ENCODE data around the gene KLHL18. TPM values are rescaled to one million over a fixed set of nuclear protein-coding genes. Genes with fewer than 3 reads are reported as not detected.
"Not testable (repeated sequence)": the region's sequence is repeated elsewhere in the genome, so short reads cannot be mapped to it uniquely, and the experiment has no call there.

KLHL18 gene
- total RNA-seq, 1 donor from 2014 or later, result 20.3 TPM

DNA sequence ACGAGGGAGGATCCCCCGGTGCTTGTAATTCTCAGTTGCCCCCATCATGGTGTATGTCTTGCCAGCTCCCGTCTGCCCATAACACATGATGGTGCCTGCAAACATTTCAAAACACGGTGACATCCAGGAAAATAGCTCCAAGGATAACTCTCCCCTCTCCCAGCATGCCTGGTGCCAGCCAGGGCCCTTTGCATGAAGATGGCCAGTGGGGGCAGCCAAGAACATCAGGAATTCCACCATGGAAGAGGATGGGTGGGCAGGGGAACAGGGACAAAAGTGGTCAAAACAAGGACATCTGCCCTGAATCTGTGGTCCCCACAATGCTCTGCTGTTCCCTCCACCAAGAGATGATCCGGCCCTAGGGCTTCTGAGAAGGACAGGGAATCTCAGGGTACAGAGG is 9.2 kb upstream of the KLHL18 start:
- no peak for DNase-seq (ENCODE audit: low read depth in 2 of 2)

DNA sequence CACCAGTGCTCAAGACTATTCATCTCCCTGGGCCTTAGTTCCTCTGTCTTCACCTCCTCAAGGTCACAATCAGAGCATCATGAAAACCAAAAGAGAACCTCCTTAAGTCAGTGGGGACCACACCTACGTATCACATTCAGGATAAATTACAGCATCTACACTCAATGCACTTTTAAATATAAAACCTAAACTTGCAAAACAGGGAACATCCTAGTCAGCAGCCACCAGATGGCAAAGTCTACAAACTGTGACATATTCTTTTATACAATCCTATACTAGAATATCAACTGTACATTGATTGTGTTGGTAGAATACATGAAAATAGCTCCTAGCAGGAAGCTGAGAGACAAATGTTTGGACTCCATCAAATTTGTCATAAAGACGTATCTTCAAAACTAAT is 8.1 kb upstream of the KLHL18 start:
- no peak for DNase-seq (ENCODE audit: low read depth in 2 of 2)

DNA sequence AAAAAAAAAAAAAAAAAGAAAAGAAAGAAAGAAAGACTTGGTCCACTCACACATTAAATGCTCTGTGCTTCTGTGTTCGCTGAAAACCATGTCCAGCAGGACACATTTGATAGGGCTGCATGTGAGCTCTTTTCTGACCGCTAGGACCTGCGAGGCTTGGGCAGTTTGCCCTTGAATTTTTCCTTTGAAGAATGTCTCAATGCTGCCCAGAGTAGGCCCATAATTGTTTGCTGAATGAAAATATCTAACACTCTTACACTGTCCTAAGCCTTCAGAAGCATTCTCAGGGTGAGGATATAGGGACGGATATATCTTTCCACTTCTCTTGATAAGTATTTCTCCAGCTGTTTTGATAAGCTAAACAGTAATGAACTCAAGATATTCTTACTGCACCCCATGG is 6.2 kb upstream of the KLHL18 start:
- no peak for DNase-seq (ENCODE audit: low read depth in 2 of 2)

DNA sequence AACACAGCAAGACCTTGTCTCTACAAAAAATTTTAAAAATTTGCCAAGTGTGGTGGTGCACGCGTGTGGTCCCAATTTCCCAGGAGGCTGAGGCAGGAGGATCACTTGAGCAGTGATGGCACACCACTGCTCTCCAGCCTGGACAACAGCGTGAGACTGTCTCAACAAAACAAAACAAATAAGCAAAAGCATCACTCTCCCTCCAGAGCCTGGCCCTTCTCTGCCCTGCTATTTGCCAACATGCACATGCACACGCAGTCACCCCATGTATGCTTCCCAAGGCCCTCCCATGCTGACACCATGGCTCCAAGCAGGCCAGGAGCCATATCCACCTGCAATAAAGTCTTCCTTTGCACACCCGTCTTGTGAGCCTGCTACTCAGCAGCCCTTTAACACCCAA is 2.2 kb upstream of the KLHL18 start:
- DNase-seq (ENCODE audit: low read depth in 2 of 2), result no peak

DNA sequence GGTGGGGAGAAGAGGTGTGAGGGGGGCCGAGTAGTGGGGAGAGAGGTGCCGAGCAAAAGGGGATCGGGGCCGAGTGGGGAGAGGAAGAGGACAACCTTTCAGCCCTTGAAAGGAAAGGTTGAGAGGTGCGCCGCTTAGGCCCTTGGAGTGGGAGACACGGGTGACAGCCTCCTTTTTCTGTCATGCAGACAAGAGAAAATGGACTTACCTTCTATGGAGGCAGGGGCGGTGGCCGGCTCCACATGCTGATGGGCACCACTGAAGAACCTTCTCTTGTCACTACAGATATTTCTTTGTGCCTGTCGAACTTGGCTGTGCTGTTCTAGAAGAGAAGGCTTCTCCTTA is 421 bp downstream of the KLHL18 start:
- no peak for DNase-seq (ENCODE audit: low read depth in 2 of 2)

DNA sequence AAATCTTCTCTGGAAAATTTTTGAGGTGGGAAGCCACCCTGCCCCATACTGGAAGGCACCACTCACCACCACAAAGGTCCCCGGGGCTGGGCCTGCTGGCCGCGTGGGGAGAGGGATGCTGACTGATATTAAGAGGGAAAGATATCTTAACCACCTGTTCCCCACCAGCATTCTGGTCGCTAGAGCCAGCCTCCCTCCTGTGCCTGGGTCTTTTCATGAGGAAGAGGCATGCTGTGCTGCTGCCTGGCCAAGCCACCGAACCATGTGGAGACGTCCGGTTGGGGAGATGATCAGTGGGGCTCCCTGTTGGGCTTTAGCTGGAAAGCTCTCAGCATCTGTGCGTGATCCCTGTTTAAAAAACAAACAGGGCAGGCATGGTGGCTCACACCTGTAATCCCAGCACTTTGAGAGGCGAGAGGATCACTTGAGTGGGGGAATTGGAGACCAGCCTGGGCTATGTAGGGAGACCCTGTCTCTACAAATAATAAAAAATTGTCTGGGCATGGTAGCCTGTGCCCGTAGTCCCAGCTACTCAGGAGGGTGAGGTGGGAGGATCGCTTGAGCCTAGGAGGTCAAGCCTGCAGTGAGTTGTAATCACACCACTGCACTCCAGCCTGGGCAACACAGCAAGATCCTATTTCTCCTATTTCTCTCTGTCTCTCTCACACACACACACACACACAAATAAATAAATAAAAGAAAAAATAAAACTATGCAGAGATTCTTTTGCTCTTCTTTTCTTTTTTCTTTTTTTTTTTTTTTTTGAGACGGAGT is 1.0 kb downstream of the KLHL18 start:
- DNase-seq (ENCODE audit: low read depth in 2 of 2), result peak in 1 of 2 donors; percentile 21

DNA sequence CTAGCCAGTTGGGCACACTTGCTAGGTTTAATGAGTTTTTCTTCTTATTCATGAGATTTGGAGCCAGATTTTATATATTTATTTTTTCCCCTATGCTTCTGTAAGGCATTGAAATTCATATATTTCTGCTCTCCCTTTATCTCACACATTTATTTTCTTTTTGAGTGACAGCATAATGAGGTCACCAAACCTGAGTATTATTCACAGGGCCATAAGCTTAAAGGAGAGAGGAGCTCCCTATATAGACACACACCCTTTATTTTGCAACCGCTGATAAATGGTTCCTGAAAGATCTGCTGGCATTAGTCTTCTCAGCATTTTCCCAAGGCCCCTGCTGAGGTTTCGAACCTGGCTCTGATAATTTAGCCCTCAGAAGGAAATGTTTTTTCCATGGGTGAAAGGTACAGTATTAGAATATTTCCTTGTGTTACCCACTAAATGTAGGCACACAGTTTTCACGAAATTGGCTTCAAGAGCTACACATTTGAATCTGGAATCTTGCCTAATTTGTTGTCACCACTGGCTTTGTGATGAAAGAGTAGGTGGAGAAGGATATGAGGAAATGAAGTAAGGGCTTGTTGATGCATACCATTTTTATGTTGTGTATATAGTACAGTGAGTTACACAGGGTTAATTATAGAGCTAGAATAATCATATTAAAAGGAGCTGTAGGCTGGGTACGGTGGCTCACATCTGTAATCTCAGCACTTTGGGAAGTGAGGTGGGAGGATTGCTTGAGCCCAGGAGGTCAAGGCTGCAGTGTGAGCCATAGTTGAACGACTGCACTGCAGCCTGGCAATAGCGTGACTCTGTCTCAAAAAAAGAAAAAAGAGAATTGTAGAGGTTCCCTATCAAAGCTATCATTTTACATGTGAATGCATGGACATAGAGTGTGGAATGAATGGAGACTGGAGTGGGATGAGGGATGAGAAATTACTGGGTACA is 6.5 kb downstream of the KLHL18 start:
- no peak for DNase-seq (ENCODE audit: low read depth in 2 of 2)

DNA sequence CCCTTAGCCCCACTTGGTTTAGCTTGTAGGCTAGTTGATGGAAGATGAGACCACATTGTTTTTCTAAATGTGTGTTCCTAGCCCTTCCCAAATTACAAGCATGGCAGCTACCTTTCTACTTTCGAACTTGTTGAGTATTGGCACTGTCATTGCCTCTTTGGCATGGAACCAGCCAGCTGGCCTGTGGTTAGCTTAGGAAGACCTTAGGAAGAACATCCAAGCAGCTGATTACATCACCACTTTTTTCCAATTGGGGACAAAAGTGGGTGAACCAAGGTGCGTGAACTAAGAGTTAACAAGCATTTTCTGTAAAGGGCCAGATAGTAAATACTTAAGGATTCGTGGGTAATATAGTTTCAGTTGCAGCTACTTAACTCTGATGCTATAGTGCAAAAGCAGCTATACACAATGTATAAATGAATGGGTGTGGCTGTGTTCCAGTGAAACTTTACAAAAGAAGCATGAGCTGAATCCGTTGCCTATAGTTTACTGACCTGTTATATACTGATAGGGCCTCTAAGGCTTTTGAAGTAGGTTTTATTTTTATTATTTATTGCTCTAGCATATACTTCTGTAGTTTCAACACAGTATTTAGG is 8.5 kb downstream of the KLHL18 start:
- no peak for DNase-seq (ENCODE audit: low read depth in 2 of 2)

DNA sequence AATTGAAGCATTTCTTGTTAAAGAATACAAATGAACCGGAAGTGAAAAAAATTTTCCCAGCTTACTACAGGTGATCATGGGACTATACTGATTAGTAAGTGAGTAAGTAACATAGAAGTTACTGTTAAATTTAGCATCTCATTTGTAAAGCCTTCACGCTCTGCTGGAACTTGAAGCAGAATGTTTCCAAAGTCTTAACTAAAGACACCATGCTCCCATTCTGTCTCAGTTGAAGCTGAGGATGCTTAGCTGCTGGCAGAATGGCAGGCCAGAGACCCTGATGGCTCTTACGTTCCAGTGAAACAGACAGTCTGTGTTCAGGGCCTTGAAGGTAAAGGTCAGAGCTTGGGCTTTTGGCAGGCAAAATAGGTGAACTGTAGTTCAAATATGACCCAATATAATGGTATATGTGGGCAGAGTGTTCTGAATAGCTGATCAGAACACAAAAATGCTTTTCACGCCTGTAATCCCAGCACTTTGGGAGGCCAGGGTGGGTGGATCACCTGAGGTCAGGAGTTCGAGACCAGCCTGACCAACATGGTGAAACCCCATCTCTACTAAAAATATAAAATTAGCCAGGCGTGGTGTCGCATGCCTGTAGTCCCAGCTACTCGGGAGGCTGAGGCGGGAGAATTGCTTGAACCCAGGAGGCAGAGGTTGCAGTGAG is 9.1 kb downstream of the KLHL18 start:
- DNase-seq (ENCODE audit: low read depth in 2 of 2), result not testable (repeated sequence)

DNA sequence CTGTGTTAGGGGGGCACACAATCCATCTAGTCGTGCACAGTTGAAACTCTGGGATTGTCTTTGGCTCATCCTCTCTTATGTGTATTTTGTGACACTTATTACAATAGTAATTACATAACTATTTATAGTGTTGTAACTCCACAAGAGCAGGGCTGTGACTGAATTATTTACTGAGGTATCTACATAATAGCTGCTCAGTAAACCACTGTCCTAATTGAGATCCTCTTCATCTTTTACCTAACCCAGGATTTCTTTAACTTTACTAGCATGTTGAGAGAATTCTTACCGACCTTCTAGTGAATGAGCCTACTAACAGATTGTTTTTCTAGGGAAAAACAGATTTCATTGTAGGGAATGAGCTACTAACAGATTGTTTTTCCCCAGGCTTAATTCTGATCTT is 11.1 kb downstream of the KLHL18 start:
- no peak for DNase-seq (ENCODE audit: low read depth in 2 of 2)

DNA sequence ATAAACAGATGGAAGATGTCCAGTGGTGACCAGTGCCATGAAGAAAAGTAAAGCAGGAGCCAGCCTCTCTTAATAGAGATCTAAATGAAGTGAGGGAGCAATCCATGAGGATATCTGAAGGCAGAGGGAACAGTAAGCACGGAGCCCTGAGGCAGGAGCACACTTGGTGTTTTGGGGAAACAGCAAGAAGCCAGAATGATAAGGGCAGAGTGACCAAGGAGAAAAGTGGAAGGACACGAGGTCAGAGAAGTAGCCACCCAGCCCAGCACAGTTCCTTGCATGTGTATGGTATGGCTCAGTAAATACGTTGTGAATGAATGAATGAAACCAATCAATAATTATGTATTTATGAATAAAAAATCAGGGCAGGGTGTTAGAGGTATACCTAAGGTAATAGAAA is 11.6 kb downstream of the KLHL18 start:
- DNase-seq (ENCODE audit: low read depth in 2 of 2), result no peak

DNA sequence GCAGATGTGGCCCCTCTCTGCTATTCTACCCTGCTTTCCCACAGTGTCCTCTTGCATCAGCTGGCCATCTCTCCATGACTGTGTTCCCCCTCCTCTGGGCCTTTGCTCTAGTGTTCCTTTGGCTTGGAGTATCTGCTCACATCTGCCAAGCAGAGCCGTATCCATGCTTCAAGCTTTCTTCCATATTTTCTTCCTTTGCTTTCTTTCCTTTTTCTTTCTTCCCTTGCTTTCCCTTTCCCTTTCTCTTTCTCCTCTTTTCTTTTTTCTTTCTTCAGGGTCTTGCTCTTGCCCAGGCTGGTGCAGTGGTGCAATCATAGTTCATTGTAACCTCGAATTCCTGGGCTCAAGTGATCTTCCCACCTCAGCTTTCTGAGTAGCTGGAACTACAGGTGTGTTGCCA is 12.6 kb downstream of the KLHL18 start:
- no peak for DNase-seq (ENCODE audit: low read depth in 2 of 2)

DNA sequence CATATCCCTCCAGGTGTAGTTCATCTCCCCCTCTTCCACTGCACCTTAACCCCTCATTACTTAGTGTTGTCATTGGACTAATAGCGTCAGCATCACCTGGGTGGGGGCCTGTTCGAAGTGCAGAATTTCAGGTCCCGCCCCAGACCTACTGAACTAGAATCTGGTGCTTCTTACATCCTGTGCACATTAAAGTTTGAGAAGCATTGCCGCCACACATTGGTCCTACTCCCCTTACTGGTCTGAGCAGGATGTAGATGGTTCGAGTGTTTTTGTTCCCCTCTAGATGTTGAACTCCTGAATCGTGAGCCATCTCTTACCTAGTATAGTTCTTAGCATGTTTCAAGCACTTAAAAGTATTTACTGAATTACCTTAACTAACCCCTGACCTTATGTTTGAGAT is 13.2 kb downstream of the KLHL18 start:
- DNase-seq (ENCODE audit: low read depth in 2 of 2), result no peak

DNA sequence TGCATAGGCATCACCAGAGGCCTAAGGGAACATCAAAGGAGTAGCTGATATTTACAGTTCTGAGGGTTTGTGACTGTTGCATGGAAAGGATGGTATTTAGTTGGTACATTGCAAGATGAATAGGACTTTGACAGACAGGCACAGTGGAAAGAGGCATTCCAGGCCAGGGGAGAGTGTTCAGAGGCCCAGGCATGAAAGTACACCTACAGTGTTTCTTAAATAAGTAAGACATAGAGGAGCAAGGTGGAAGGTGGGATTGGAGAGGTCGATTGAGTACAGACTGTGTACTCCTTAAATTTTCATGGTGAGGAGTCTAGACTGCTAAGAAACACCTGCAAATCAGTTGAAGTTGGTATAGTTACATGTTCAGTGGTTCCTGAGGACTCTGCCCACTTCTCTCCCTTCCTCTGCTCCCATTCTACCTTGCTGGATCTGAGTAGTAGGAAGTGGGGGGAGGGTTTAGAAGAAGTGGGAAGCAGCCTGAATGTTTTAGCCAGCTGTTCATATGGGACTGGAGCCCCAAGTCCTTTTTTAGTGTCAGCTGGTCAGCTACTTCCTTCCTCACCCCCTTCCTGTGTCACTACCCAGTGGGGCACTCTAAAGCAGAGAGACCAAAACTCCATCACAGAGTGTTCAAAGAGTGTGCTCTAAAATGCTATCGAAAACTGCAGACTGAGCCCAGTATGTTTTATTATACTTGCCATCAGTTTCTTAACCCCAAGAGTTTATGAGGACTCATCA is 14.0 kb downstream of the KLHL18 start:
- no peak for DNase-seq (ENCODE audit: low read depth in 2 of 2)

DNA sequence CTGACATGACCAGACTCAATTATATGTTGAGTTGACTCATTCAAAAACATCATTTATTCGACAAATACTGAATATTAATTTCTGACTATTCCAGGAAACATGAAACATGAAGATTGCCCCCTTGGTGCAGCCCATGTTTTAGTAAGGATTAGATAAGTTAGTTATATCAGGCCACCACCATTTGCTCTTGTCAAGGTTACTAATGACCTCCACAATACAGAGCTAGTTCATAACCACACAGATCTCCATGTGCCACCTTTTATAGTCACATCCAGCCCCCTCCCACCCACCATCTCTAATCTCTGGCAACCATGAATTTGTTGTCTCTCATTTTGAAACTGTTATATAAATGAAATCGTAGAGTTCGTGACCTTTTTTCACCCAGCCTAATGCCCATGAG is 15.7 kb downstream of the KLHL18 start:
- no peak for DNase-seq (ENCODE audit: low read depth in 2 of 2)

DNA sequence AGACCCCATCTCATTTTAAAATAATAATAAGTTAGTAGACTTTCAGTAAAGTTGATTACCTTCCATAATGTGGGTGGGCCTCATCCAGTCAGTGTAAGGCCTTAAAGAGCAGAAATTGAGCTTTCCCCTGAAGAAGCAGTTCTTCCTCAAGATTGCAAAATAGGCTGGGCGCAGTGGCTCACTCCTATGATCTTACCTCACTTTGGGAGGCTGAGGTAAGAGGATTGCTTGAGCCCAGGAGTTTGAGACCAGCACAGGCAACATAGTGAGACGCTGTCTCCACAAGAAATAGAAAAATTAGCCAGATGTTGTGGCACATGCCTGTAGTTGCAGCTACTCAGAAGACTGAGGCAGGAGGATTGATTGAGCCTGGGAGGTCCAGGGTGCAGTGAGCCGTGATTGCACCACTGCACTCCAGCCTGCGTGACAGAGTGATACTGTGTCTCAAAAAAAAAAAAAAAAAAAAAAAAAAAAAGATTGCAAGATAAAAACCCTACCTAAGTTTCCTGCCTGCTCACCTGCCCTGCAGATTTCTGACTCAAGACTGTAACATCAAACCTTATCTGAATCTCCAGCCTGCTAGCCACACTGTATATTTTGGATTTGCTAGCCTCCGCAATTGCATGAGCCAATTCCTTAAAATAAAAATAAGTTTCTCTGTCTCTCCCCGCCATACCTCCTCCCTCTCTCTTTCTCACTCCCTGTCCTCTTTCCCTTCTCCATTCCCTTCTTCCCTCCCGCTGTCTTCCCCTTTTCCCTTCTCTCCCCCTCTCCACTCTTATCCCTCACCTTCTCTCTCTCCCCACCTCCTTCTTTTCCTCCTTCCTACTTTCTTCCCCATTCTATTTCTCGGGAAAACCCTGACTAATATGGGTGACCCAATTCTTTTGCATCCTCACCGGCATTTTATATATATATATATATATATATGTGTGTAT is 16.9 kb downstream of the KLHL18 start:
- no peak for DNase-seq (ENCODE audit: low read depth in 2 of 2)

DNA sequence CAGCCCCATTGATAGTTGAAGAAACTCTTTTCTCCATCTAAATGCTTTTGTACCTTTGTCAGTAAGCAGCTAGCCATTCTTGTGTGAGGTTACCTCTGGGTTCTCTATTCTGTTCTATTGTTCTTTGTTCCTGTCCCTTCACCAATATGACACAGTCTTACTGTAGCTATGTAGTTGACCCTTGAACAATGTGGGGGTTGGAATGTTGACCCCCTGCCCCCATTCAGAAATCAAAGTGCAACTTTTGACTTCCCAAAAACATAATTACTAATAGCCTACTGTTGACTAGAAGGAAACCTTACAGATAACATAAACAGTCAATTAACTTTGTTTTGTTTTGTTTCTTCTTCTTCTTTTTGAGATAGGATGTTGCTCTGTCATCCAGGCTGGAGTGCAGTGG is 18.7 kb downstream of the KLHL18 start:
- no peak for DNase-seq (ENCODE audit: low read depth in 2 of 2)

DNA sequence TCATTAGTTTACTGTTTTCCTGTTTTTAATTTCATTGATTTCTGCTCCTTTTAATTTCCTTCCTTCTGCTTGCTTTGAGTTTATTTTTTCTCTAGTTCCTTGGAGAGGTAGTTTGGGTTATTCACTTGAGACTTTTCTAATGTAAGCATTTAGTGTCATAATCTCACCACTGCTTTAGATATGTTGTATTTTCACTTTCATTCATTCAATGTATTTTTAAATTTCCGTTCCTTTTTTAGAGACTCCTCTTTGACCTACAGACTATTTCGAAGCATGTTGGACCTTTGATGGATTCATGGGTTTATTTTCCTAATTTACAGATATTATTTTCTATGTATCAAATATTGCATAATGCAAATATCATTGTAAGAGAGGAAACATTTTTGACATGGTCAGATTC is 23.3 kb downstream of the KLHL18 start:
- DNase-seq (ENCODE audit: low read depth in 2 of 2), result no peak

DNA sequence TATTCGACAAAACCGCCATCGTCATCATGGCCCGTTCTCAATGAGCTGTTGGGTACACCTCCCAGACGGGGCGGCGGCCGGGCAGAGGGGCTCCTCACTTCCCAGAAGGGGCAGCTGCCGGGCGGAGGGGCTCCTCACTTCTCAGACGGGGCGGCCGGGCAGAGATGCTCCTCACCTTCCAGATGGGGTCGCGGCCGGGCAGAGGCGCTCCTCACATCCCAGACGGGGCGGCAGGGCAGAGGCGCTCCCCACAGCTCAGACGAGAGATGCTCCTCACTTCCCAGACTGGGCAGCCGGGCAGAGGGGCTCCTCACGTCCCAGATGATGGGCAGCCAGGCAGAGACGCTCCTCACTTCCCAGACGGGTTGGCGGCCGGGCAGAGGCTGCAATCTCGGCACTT is 26.5 kb downstream of the KLHL18 start:
- not testable (repeated sequence) for DNase-seq (ENCODE audit: low read depth in 2 of 2)

DNA sequence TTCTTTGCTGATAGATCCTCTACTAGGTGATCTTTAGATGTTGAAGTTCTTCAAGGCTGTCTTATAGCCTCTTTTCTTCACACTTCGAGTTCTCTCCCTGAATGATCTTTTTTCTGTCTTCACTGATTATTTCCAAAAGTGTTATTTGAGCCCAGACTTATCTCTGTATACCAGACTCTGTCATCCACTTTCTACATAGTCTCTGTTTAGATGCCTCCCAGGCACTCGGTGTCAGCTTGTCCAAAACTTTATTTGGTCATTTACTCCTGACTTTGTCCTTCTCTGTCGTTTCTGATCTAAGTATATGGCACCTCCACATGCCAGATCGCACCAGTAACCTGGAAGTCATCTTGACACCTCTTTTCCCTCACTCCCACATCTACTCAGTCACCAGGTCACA is 27.6 kb downstream of the KLHL18 start:
- no peak for DNase-seq (ENCODE audit: low read depth in 2 of 2)
